Amniotic epithelial cell (primary cell): ENCODE data around the gene MELK.

Source experiments
- DNase-seq: peaks from one replicate; pipeline ENCODE4 v3.0.0-alpha.2; 2010; ENCODE audit warnings: low read depth

The MELK gene

GRCh38 chr9:36676091-36676490, 103.4 kb downstream of the MELK start:
- no peak for DNase-seq

- peak; percentile 77 for DNase-seq
Measured at GRCh38 chr9:36676778-36677485, 104.2 kb downstream of the MELK start.

- no peak for DNase-seq
Measured at GRCh38 chr9:36677611-36678010, 104.9 kb downstream of the MELK start.

DNA sequence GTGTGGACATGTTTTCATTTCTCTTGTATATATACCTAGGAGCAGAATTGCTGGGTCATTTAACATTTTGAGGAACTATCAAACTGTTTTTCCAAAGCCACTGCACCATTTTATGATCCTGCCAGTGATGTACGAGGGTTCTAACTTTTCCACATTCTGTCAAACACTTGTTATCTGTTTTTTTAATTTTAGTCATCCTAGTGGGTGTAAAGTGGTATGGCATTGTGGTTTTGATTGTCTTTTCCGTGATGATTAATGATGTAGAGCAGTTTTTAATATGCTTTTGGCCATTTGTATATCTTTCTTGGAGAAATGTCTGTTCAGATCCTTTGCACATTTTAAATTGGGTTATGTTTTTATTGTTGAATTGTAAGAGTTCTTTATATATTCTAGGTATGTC, 107.0 kb downstream of the MELK start:
- no peak for DNase-seq

DNA sequence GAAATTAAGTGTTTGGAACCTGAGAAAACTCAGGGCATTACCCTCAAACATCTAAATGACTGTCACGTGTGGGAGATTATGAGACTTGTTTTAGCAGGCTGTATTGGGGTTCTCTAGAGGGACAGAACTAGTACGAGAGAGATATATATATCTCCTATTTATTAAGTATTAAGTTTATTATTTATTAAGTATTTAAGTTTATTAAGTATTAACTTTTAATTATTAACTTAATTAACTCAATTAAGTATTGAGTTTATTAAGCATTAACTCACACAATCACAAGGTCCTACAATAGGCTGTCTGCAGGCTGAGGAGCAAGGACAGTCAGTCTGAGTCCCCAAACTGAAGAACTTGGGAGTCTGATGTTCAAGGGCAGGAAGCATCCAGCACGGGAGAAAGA, 113.8 kb downstream of the MELK start:
- DNase-seq, result no peak

DNA sequence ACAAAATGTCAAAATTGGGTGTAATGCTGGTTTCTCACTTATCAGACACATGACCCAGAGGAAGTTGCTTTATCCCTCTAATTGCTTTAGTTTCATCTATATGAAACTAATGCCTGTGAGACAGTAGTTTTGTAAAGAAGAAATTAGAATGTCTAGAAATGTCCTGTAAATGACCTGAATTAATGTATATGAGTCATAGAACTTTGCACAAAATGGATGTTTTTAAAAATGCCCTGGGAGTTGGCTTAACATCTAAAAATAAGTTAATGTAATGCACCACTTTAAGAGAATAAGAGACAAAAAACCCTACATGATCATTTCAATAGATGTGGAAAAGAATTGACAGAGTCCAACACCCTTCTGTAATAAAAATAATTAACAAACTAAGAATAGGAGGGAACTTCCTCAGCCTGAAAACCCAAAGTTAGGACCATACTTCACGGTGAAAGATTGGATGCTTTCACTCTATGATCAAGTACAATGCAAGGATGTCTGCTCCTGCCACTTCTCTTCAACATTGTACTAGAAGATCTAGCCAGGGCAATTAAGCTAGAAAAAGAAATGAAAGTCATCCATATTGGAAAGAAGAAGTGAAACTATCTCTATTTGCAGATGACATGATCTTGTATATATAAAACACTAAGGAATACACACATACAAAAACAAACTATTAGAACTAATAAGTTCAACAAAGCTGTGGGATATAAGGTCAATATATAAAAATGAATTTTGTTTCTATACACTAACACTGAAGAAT, 117.9 kb downstream of the MELK start:
- DNase-seq, result no peak

DNA sequence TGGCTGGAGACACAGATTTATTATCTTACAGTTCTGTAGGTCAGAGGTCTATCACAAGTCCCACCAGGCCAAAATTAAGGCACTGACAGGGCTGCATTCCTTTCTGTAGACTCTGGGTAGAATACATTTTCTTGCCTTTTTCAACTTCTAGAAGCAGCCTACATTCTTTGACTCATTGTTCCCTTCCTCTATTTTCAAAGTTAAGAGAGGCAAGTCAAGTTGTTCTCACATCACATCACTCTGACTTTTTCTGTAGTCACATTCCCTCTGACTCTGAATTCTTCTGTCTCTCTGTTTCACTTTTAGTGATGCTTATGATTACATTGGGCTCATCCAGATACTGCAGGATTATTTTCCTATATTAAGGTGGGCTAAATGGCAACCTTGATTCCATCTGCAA, 119.0 kb downstream of the MELK start:
- no peak for DNase-seq

DNA sequence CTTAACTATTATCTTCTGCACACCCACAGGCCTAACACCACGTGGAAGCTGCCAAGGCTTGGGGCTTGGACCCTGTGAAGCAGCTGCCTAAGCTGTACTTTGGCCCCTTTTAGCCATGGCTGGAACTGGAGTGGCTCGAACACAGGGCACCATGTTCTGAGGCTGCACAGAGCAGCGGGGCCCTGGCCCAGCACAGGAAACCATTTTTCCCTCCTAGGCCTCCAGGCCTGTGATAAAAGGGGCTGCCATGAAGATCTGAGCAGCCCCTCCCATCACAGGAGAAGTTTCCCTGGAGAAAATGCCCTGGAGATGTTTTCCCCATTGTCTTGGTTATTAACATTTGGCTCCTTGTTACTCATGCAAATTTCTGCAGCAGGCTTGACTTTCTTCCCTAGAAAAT, 126.3 kb downstream of the MELK start:
- no peak for DNase-seq

DNA sequence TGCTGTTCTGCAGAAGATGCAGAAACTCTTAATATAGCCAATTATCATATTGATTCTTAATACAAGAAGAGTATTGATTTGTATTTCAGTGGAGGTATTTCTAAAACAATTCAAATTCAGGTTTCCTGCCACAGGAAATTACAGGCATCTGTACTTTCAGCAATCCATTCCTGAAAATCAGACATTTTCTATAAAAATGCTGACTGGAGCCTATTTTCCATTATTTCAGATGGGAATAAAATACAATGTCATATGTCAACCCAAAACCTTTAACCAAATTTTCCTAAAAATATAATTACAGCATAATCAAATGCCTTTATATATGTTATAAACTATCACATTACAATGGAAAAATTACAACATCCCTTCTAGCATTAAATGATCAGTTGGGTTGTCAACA, 131.5 kb downstream of the MELK start:
- no peak for DNase-seq

GRCh38 chr9:36713515-36714490, 141.1 kb downstream of the MELK start:
- DNase-seq, result no peak

- DNase-seq, result peak; percentile 48
Measured at GRCh38 chr9:36716496-36716895, 143.8 kb downstream of the MELK start.

GRCh38 chr9:36717276-36717675, 144.6 kb downstream of the MELK start:
- no peak for DNase-seq

GRCh38 chr9:36718612-36719011, 145.9 kb downstream of the MELK start:
- no peak for DNase-seq

DNA sequence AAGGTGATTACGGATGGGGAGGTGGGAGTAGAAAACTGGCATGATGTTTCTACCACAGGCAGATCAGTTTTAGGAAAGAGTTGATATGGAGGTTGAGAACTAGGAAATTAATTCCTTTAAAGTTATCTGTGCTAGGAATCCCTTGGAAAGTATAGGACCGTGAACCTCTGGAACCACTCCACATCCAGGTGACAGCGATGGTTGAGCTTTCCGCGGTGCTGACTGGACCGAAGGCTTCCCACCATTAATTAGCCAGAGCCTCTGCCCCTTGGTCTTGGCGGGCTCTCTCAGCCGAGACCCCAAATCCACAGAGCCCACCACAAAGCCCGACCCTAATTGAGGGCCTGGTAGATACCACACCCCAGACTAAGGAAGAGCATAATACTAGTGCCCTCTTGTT, 147.3 kb downstream of the MELK start:
- DNase-seq, result no peak

DNA sequence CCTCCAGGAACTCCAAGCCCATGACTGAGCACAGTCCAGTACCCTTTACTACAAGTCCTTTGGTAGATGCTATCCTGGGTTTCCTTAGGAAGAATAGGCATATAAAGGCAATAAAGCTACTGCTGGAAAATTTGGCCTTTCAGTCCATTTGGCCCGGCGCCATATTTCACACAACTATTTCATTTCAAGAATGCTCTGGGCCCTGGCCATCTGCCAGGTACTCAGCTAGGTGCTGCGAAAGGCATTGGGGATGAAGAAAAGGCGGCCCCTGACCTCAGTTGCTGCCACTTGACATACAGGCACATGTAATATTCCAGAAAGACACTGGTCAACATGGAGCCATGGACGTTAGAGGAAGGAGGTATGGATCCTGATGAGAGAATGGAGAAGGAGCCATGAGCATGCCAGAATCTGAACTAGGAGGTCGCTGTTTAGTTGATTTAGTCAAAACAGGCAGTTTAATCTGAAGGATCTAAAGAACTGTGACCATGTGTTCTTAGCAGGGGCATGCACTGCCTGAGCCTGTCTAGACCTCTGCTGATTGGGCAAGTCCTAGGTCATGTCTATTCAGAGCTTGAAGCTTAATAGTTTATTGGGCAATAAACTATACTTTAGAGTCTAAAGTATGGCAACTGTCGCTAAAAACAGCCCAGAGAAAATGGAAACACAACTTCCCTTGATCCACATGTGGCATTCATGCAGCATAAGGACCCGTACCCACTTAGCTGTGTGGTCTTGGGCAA, 149.3 kb downstream of the MELK start:
- no peak for DNase-seq

GRCh38 chr9:36725777-36726356, 153.2 kb downstream of the MELK start:
- DNase-seq, result no peak
